Right lobe of liver (tissue), 6 donors: ENCODE measurements around the gene ST6GALNAC1. TPM values are rescaled to one million over a fixed set of nuclear protein-coding genes. Genes with fewer than 3 reads are reported as not detected.

Experiments
- ATAC-seq, 4 donors: fragments of 200-7000 bp; cut with Tn5 transposase; one replicate each; pipeline ENCODE4 v1.9.1; 2020; ENCODE audit warnings: mild to moderate bottlenecking in 4 of 4, moderate library complexity in 4 of 4
- DNase-seq, 3 donors: peaks; one replicate each; pipeline ENCODE4 v3.0.0-alpha.2; 2020
- H3K27ac ChIP-seq, 3 donors: fragments of 200-600 bp; one replicate each; pipeline ENCODE4 v1.8.0; 2022
- H3K27me3 ChIP-seq, 2 donors: fragments of 200-600 bp; one replicate each; pipeline ENCODE4 v1.8.0; 2022
- H3K36me3 ChIP-seq, 4 donors: fragments of 200-600 bp; sonication (generic) in 1 of 4; one replicate each; pipeline versions ENCODE4 v1.5.1 to v1.8.0; 2017 to 2022; ENCODE audit warnings: control low read depth in 1 of 4
- H3K4me1 ChIP-seq, 4 donors: fragments of 200-600 bp; sonication (generic) in 1 of 4; one replicate each; pipeline versions ENCODE4 v1.5.1 to v1.8.0; 2017 to 2022; ENCODE audit warnings: control low read depth in 1 of 4
- H3K4me3 ChIP-seq, 3 donors: fragments of 200-600 bp; one replicate each; pipeline ENCODE4 v1.8.0; 2022
- H3K9me3 ChIP-seq, 4 donors: fragments of 200-600 bp; sonication (generic) in 1 of 4; one replicate each; pipeline versions ENCODE4 v1.5.1 to v1.8.0; 2017 to 2022; ENCODE audit warnings: control low read depth in 1 of 4
- POLR2A ChIP-seq: fragments of 450-650 bp; IDR thresholded peaks from one replicate; pipeline ENCODE4 v1.6.1; 2017; ENCODE audit warnings: antibody characterized with exemption, mild to moderate bottlenecking
- WGBS: methylation state at CpG from one replicate; pipeline ENCODE4 v1.1.6; 2018; ENCODE audit warnings: low coverage, low lambda C conversion rate; ENCODE audit not compliant: insufficient coverage; ENCODE audit errors: missing lambda C conversion rate; 5-methylcytosine and 5-hydroxymethylcytosine counted together
- intact Hi-C, 2 donors: fragments of 100-400 bp; cut with DNase I; formaldehyde crosslinking; loops; one replicate each; pipeline versions ENCODE4 v1.11.2 to v1.14.1; 2022
- total RNA-seq, 6 experiments: library from RNA; depleted of rRNA in 2 of 6; stranded (reverse); fragments of >200 nt in 2 of 6; fragmentation: NEBNext Ultra II Directional in 3 of 6; extraction: Animal tissue kit (Norgen Biotek cat#: 25700) in 3 of 6; gene quantifications; one replicate each; pipeline versions ENCODE4 v1.1.0 to v1.2.4, GENCODE V29; 2016 to 2023
- TF ChIP-seq, protein P1 (sequence below), 4 donors: fragments of 200-600 bp in 3 of 4; fragments of 450-650 bp in 1 of 4; IDR thresholded peaks; one replicate each; pipeline versions ENCODE4 v1.5.1 to v1.8.0; 2016 to 2022; ENCODE audit warnings: antibody characterized with exemption in 4 of 4, mild to moderate bottlenecking in 2 of 4
- donor health status: DM: no; HTN: yes; CAD: no.
- donor health status: DM: no; HTN: no; CAD: no.
- donor health status: DM: no; HTN: no; CAD: no.
- donor health status: DM: no; HTN: yes; CAD: no.
- donor health status: DM: no; HTN: yes; CAD: no.

The ST6GALNAC1 gene
- total RNA-seq, 6 experiments from 2014 or later, result 0.42 to 1.4 (median 0.62) TPM; not detected in 3

DNA sequence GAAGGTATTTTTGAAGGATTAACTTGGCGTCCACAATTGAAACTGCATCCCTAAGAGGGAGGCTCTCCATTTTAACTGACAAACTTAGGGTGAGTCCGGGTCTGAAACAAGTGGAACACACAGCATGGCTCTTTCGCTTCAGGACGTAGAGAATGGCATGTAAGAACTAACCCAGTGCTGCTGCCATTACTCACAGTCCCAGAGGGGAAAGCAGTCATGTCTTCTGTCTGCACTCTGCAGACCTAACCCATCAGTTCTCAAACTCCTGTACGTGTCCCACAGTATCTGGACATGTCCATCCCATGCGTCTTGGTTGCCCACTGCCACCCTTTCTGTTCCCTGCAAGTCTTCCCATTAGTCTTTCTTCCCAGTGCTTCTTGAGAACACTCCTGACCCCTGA is 563 bp downstream of the ST6GALNAC1 start:
- 76% methylated on average over 3 of the region's 6 CpGs for WGBS
- ATAC-seq, result no peak
- Histone ChIP-seq H3K9me3 (no peaks in the 10 kb centered on the region), H3K4me3 (no peak overlapping the region), H3K27me3 (no peaks in the 10 kb centered on the region), H3K27ac (no peak overlapping the region), H3K36me3 (no peaks in the 10 kb centered on the region), H3K4me1 (no peaks in the 10 kb centered on the region)
- intact Hi-C loops, result no loop called here
- TF ChIP-seq POLR2A, result no peak
- TF ChIP-seq, protein P1, sequence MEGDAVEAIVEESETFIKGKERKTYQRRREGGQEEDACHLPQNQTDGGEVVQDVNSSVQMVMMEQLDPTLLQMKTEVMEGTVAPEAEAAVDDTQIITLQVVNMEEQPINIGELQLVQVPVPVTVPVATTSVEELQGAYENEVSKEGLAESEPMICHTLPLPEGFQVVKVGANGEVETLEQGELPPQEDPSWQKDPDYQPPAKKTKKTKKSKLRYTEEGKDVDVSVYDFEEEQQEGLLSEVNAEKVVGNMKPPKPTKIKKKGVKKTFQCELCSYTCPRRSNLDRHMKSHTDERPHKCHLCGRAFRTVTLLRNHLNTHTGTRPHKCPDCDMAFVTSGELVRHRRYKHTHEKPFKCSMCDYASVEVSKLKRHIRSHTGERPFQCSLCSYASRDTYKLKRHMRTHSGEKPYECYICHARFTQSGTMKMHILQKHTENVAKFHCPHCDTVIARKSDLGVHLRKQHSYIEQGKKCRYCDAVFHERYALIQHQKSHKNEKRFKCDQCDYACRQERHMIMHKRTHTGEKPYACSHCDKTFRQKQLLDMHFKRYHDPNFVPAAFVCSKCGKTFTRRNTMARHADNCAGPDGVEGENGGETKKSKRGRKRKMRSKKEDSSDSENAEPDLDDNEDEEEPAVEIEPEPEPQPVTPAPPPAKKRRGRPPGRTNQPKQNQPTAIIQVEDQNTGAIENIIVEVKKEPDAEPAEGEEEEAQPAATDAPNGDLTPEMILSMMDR (IDR thresholded peaks at IDR 0.05), result no peak
- DNase-seq, result no peak

DNA sequence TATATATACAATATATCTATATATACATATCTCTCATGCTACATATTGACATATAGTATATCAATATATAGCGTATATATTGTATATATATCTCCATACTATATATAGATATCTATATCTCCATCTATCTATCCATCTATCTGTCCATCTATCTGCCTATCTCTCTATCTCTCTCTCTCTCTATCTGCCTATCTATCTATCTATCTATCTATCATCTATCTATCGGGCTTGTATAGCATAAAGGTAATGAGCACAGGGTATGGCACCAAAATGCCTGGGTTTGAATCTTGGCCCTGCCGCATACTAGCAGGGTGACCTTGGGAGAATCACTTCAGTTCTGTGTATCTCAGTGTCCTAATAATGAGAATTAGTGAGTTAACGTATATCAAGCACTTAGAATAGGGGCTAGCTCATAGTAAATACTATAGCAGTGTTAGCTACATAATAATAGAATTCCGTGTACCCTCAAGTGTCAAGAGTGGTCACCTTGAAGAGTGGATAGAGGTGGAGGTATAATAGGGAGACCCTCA is 1.5 kb downstream of the ST6GALNAC1 start:
- intact Hi-C loops, result no loop called here
- H3K27ac ChIP-seq, result no peak overlapping the region
- H3K4me1 ChIP-seq, result no peaks in the 10 kb centered on the region
- TF ChIP-seq POLR2A, result no peak
- TF ChIP-seq, protein P1 (IDR thresholded peaks at IDR 0.05), result no peak
- H3K4me3 ChIP-seq, result no peak overlapping the region
- no peaks in the 10 kb centered on the region for H3K9me3 ChIP-seq
- ATAC-seq, result no peak
- DNase-seq, result no peak
- no peaks in the 10 kb centered on the region for H3K36me3 ChIP-seq
- WGBS, result 88% methylated on average over 5 of the region's 5 CpGs
- H3K27me3 ChIP-seq, result no peaks in the 10 kb centered on the region

DNA sequence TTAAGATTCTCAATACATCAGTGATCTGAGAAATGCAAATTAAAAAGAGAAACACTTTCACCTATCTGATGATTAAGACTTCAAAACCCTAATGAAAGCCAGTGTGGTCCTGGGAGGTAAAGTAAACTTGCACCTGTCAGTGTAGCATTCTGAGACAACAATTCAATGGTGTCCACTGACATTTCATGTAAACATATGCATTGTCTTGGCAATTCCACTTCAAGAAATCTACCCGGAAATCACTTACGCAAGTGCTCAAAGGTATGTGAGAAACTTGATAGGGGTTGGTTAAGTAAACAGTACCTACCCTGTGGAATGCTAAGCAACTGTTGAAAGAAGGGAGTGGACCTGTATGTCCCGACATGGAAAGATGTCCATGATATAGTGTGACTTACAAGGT is 2.1 kb downstream of the ST6GALNAC1 start:
- Histone ChIP-seq H3K27me3 (no peaks in the 10 kb centered on the region), H3K4me1 (no peaks in the 10 kb centered on the region), H3K9me3 (no peaks in the 10 kb centered on the region), H3K27ac (no peak overlapping the region), H3K4me3 (no peak overlapping the region), H3K36me3 (no peaks in the 10 kb centered on the region)
- intact Hi-C loops, result no loop called here
- no peak for TF ChIP-seq POLR2A
- TF ChIP-seq, protein P1 (IDR thresholded peaks at IDR 0.05), result no peak
- DNase-seq, result no peak
- WGBS, result 36% methylated on average over 3 of the region's 3 CpGs
- no peak for ATAC-seq

DNA sequence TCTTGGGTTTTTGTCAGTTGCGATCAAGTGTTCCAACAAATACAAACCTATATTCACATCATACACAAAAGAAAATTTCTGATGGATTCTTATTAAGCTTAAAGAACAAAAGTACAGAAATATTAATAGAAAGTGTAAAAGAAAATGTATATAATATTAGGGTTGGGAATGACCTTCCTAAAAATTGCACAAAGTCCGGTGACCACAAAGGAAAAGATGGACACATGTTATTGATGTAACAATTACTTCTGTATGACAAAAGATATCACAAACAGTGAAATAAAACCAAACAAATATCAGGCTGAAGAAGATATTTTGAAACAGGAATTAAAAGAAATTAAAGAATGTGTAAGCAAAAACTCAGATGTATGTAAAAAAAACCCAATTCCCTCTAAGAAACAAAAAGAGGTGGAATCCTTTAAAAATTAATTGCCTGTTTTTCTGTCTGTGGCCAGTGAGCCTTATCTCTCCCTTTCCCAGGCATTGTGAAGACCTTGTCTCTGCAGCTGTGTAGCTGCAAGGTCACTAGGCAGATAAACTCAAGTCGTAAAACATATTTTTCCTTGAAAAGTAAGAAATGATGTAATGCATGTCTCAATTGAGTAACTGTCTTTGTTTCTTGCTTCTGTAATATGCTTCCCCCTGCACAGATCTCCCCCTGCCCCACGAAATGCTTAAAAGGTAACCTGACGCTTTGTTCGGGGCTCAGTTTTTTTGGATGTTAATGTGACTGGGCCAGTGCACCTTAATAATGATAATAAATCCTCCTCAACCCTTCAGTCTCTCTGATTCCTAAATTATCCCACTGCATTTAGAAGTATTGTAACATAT is 2.8 kb downstream of the ST6GALNAC1 start:
- H3K9me3 ChIP-seq, result no peaks in the 10 kb centered on the region
- no peaks in the 10 kb centered on the region for H3K4me1 ChIP-seq
- no peaks in the 10 kb centered on the region for H3K36me3 ChIP-seq
- no peaks in the 10 kb centered on the region for H3K27me3 ChIP-seq
- DNase-seq (no peak), ATAC-seq (no peak)
- no peak overlapping the region for H3K27ac ChIP-seq
- intact Hi-C loops, result no loop called here
- WGBS, result 72% methylated on average over 6 of the region's 6 CpGs
- no peak overlapping the region for H3K4me3 ChIP-seq
- TF ChIP-seq, protein P1 (IDR thresholded peaks at IDR 0.05), result no peak
- TF ChIP-seq POLR2A, result no peak
